Panc1 (cell line): Measurements from ENCODE around the gene LUZP2. TPM values are rescaled to one million over a fixed set of nuclear protein-coding genes. Genes with fewer than 3 reads are reported as not detected.

Source experiments
- ATAC-seq: fragments of 200-7000 bp; cut with Tn5 transposase; 2 replicates; pipeline ENCODE4 v1.9.1; 2020; ENCODE audit warnings: mild to moderate bottlenecking, moderate library complexity
- BruUV-seq: library from RNA; stranded (reverse); fragments of 400-500 nt; replicated peaks from 2 replicates; lab custom pipeline; 2021; lab: Mats Ljungman, UMichigan
- CTCF ChIA-PET: fragments of 300-600 bp; sonication (Branson Sonifier 250); formaldehyde crosslinking; loops from one replicate; lab custom pipeline; 2022; ENCODE audit warnings: antibody characterized with exemption; lab: Charles Lee
- POLR2A ChIA-PET: fragments of 300-600 bp; sonication (Branson Sonifier 250); formaldehyde crosslinking; loops from one replicate; lab custom pipeline; 2022; ENCODE audit warnings: antibody characterized with exemption; lab: Charles Lee
- DNase-seq: peaks from one replicate; pipeline ENCODE4 v3.0.0-alpha.2; 2010; ENCODE audit warnings: low read depth, low spot score
- H3K27ac ChIP-seq: 2 replicates; pipeline ENCODE4 v1.5.1; 2011; ENCODE audit warnings: mild to moderate bottlenecking, low read length, inconsistent platforms
- H3K27me3 ChIP-seq: fragments of 200-500 bp; sonication (Bioruptor generic); 2 replicates; pipeline ENCODE4 v1.6.0; 2014; ENCODE audit warnings: low read length, inconsistent platforms; ENCODE audit not compliant: control insufficient read depth, insufficient read depth
- H3K36me3 ChIP-seq: fragments of 200-500 bp; sonication (Bioruptor generic); 2 replicates; pipeline ENCODE4 v1.5.1; 2014; ENCODE audit warnings: inconsistent platforms, mild to moderate bottlenecking, low read length, moderate library complexity; ENCODE audit not compliant: control insufficient read depth, insufficient read depth
- H3K4me1 ChIP-seq: 2 replicates; pipeline ENCODE4 v1.5.1; 2011; ENCODE audit warnings: inconsistent platforms, mild to moderate bottlenecking, low read length, moderate library complexity; ENCODE audit not compliant: control insufficient read depth, insufficient read depth
- H3K4me3 ChIP-seq, 2 experiments: 2 replicates each; pipeline ENCODE4 v1.5.1; 2011 to 2012; ENCODE audit warnings: low read depth in 2 of 2, low read length in 2 of 2, mild to moderate bottlenecking in 2 of 2, inconsistent platforms in 1 of 2, moderate library complexity in 1 of 2
- H3K9me3 ChIP-seq: fragments of 200-500 bp; sonication (Bioruptor generic); 2 replicates; pipeline ENCODE4 v1.5.1; 2014; ENCODE audit warnings: low read depth, mild to moderate bottlenecking, inconsistent platforms, low read length, moderate library complexity; ENCODE audit not compliant: control insufficient read depth, insufficient read depth
- POLR2AphosphoS5 ChIP-seq: IDR thresholded peaks from 2 replicates; pipeline ENCODE4 v1.6.1; 2012; ENCODE audit warnings: mild to moderate bottlenecking, low read depth, low read length, moderate library complexity
- REST ChIP-seq, 2 experiments: IDR thresholded peaks; 2 replicates each; pipeline ENCODE4 v1.6.1; 2011 to 2012; ENCODE audit warnings: low read depth in 2 of 2, control low read depth in 1 of 2, low read length in 1 of 2, mild to moderate bottlenecking in 1 of 2, moderate library complexity in 1 of 2; ENCODE audit not compliant: insufficient read depth in 1 of 2
- SIN3A ChIP-seq: IDR thresholded peaks from 2 replicates; pipeline ENCODE4 v1.6.1; 2012; ENCODE audit warnings: low read depth, mild to moderate bottlenecking, low read length, moderate library complexity, borderline replicate concordance; ENCODE audit not compliant: insufficient read depth
- TCF7L2 ChIP-seq: IDR thresholded peaks from 2 replicates; pipeline ENCODE4 v1.6.1; 2011; ENCODE audit warnings: mild to moderate bottlenecking, low read depth, low read length, inconsistent platforms
- in situ Hi-C: cut with HindIII; loops from 2 replicates; pipeline ENCODE4 v1.10.0; 2016; ENCODE audit warnings: low sequenced_read_pairs, low pct_unique_long_range_greater_than_20kb
- intact Hi-C: fragments of 100-400 bp; cut with micrococcal nuclease; formaldehyde crosslinking; loops from one replicate; pipeline ENCODE4 v1.10.0; 2022; ENCODE audit not compliant: unreplicated experiment
- total RNA-seq: library from RNA; stranded (reverse); gene quantifications from one replicate; pipeline ENCODE4 v1.2.1, GENCODE V29; 2021; ENCODE audit not compliant: unreplicated experiment
- TF ChIP-seq, protein P1 (sequence below): fragments of 450-650 bp; IDR thresholded peaks from 2 replicates; pipeline ENCODE4 v1.5.1; 2017; ENCODE audit warnings: mild to moderate bottlenecking

The LUZP2 gene
- total RNA-seq, 1 experiment from 2014 or later: 0.18 TPM

DNA sequence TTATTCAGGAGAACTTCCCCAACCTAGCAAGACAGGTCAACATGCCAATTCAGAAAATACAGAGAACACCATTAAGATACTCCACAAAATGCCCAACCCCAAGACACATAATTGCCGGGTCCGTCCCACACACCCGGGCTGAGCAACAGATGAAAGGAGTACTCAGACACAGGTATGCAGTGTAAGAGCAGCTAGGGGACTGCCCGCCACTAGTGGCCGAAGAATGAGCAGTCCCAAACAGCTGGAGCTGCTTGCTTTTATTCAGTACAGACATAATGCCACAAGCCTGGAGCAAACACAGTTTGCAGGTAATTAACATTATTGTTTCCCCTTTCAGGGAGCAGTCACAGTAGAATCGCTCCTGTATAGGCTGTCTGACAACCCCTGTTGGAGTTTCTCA, 364.6 kb downstream of the LUZP2 start:
- ATAC-seq (no peak), DNase-seq (no peak)
- no TSS peak for BruUV-seq
- Histone ChIP-seq H3K4me1 (no peaks in the 10 kb centered on the region), H3K27me3 (no peaks in the 10 kb centered on the region), H3K4me3 (no peak overlapping the region), H3K9me3 (no peaks in the 10 kb centered on the region), H3K27ac (no peak overlapping the region), H3K36me3 (no peaks in the 10 kb centered on the region)
- CTCF ChIA-PET: no interaction called here
- TF ChIP-seq POLR2AphosphoS5: no peak
- TF ChIP-seq, protein P1, sequence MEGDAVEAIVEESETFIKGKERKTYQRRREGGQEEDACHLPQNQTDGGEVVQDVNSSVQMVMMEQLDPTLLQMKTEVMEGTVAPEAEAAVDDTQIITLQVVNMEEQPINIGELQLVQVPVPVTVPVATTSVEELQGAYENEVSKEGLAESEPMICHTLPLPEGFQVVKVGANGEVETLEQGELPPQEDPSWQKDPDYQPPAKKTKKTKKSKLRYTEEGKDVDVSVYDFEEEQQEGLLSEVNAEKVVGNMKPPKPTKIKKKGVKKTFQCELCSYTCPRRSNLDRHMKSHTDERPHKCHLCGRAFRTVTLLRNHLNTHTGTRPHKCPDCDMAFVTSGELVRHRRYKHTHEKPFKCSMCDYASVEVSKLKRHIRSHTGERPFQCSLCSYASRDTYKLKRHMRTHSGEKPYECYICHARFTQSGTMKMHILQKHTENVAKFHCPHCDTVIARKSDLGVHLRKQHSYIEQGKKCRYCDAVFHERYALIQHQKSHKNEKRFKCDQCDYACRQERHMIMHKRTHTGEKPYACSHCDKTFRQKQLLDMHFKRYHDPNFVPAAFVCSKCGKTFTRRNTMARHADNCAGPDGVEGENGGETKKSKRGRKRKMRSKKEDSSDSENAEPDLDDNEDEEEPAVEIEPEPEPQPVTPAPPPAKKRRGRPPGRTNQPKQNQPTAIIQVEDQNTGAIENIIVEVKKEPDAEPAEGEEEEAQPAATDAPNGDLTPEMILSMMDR: no peak
- no peak for TF ChIP-seq TCF7L2
- no peak for TF ChIP-seq SIN3A
- no peak for TF ChIP-seq REST (IDR thresholded peaks at IDR 0.05; ENCODE audit: insufficient read depth in 1 of 2, low read depth in 2 of 2, low read length in 1 of 2)
- POLR2A ChIA-PET: no interaction called here
- in situ Hi-C loops (no loop called here), intact Hi-C loops (no loop called here)

GRCh38 chr11:24866743-24867142, 369.9 kb downstream of the LUZP2 start:
- Histone ChIP-seq H3K36me3 (no peaks in the 10 kb centered on the region), H3K9me3 (no peaks in the 10 kb centered on the region), H3K4me1 (no peaks in the 10 kb centered on the region), H3K27me3 (no peaks in the 10 kb centered on the region), H3K4me3 (no peak overlapping the region), H3K27ac (no peak overlapping the region)
- ATAC-seq (no peak), DNase-seq (no peak)
- no TSS peak for BruUV-seq
- ChIA-PET CTCF (no interaction called here), POLR2A (no interaction called here)
- TF ChIP-seq TCF7L2 (no peak), SIN3A (no peak), POLR2AphosphoS5 (no peak), REST (IDR thresholded peaks at IDR 0.05; ENCODE audit: insufficient read depth in 1 of 2, low read depth in 2 of 2, low read length in 1 of 2) (no peak)
- TF ChIP-seq, protein P1: no peak
- intact Hi-C loops (no loop called here), in situ Hi-C loops (no loop called here)
